ENCODE results near the gene MORN1.

- TF ChIP-seq TCF4 (CRISPR knock-in tag; IDR thresholded peaks at IDR 0.05; ENCODE audit: borderline replicate concordance) = no peak
- TF ChIP-seq ZNF70 (CRISPR knock-in tag; IDR thresholded peaks at IDR 0.05) = no peak
- no peak for TF ChIP-seq ARNTL (CRISPR knock-in tag; IDR thresholded peaks at IDR 0.05; ENCODE audit: borderline replicate concordance, low read depth)
- TF ChIP-seq CREB5 (CRISPR knock-in tag; IDR thresholded peaks at IDR 0.05; ENCODE audit: low read depth) = no peak
- TF ChIP-seq GLIS3 (CRISPR knock-in tag; IDR thresholded peaks at IDR 0.05) = no peak
- TF ChIP-seq ZNF8 (CRISPR knock-in tag; IDR thresholded peaks at IDR 0.05) = no peak
- no peak for TF ChIP-seq CSDC2 (CRISPR knock-in tag; IDR thresholded peaks at IDR 0.05)
Measured at GRCh38 chr1:2373551-2374251, 17.7 kb downstream of the MORN1 start.
